ENCODE measurements around the gene TMEM131L. TPM values are rescaled to one million over a fixed set of nuclear protein-coding genes. Genes with fewer than 3 reads are reported as not detected.
"Not testable (repeated sequence)": the region's sequence is repeated elsewhere in the genome, so short reads cannot be mapped to it uniquely, and the experiment has no call there.

Gene TMEM131L
- polyA plus RNA-seq, 3 donors: 25.3 to 29.6 (median 28.7) TPM

GRCh38 chr4:153467897-153468262 is 1.7 kb downstream of the TMEM131L start:
- DNase-seq (ENCODE audit: extremely low read depth in 1 of 11, low read depth in 9 of 11, low spot score in 4 of 11): peak in 1 of 11 donors; percentile 39

GRCh38 chr4:153468587-153468986 is 2.4 kb downstream of the TMEM131L start:
- DNase-seq (ENCODE audit: extremely low read depth in 1 of 11, low read depth in 9 of 11, low spot score in 4 of 11): no peak

DNA sequence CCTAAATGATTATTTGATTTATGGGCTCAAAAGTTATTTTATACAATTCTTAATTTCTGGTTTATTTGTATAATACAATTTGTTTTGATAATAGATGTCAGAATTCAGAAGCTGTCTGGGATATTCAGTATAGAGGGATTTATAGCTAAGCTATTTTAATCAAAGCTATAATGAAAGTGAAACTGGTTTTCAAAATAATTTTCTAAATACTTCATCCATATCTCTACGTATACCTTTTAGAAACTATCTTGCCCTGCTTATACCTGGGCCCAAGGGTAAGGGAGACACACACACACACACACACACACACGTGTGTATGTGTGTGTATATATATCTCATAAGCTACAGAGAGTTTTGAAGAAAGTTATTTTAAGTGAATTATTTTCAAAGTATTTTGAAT is 2.9 kb downstream of the TMEM131L start:
- no peak for DNase-seq (ENCODE audit: extremely low read depth in 1 of 11, low read depth in 9 of 11, low spot score in 4 of 11)

DNA sequence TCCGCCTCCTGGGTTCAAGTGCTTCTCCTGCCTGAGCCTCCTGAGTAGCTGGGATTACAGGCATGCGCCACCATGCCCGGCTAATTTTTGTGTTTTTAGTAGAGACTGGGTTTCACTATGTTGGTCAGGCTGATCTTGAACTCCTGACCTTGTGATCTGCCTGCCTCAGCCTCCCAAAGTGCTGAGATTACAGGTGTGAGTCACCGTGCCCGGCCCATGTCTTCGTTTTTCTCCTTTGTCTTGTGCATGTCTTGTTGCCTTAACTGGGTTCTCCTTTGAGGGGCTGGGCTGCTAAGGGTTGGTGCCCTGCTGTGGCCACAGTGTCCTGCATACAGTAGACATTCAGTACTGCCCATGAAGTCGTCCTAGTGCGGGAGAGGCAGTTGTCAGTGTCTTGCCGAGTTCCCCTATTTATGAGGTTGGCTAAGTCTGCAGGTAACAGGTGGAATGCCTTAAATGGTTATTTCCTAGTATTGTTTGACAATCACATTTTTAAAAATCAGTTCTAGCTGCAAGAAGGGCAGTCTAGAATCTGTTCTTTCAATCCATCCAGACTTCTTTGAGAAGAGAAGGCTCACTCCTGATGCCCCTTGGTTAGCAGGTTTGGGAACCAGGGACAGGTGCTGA is 5.0 kb downstream of the TMEM131L start:
- DNase-seq (ENCODE audit: extremely low read depth in 1 of 11, low read depth in 9 of 11, low spot score in 4 of 11): not testable (repeated sequence)

- DNase-seq (ENCODE audit: extremely low read depth in 1 of 11, low read depth in 9 of 11, low spot score in 4 of 11): no peak
These were observed 5.5 kb downstream of the TMEM131L start for GRCh38 chr4:153471698-153472093.

DNA sequence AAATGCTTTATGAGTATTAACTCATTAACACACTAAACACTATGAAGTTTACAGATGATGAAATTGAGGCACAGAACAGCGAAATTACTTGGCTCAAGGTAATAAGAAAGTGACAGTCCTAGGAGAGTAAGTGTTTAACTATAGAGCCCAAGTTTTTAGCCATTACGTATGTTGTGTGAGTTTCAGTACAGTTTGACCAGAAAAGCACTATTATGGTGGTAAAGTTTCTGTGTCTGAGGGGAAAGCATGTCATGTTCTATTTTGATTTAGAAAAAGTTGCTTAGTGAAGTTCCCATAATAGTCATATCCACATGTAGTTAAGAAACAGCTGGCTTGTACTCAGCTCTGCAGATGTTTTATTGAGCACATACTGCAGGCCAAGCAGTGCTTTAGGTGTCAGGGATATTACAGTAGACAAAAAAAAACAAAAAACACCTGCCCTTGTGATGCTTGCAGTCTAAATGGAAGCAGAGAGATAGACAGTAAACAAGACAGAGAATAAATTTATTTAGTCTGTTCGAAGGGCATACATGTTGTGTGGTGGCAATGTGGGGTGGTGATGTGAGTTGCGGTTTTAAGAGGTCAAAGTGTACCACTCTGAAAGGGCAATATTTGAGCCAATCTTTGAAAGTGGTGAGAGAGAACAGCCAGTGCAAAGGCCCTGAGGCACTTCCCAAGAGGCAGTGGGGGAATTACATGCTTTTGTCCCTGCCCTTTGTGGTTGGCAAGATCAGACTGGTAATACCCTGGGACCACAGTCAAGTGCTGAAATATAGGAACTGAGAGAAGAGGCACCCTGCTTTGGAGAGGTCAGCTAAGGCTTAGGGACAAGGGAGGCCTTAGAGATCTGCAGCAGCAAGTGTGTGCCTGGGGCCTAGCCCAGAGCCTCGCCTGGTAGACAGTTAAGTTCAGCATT is 6.2 kb downstream of the TMEM131L start:
- no peak for DNase-seq (ENCODE audit: extremely low read depth in 1 of 11, low read depth in 9 of 11, low spot score in 4 of 11)

- DNase-seq (ENCODE audit: extremely low read depth in 1 of 11, low read depth in 9 of 11, low spot score in 4 of 11): no peak
These were observed 8.1 kb downstream of the TMEM131L start for GRCh38 chr4:153474251-153474650.

- no peak for DNase-seq (ENCODE audit: extremely low read depth in 1 of 11, low read depth in 9 of 11, low spot score in 4 of 11)
These were observed 10.8 kb downstream of the TMEM131L start for GRCh38 chr4:153476829-153477574.

GRCh38 chr4:153479101-153479500 is 12.9 kb downstream of the TMEM131L start:
- no peak for DNase-seq (ENCODE audit: extremely low read depth in 1 of 11, low read depth in 9 of 11, low spot score in 4 of 11)

DNA sequence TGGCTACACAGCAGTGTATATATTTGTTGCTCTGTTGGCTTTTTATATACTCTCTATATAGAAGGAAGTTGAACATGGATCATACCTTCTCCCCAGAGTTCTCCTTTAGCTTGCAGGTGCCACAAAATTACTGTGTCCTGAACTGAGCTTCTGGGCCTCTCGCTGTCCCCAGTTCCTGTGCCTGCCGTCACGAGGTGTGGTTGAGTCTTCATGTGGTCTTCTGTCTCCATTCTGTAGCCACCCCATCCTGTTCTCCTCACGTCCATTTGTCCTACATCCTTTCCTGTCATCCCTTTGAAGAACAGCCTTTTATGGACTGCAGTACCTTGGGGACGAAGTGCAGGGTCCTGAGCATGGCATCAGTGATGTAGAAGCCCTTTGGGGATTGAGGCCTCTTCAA is 14.5 kb downstream of the TMEM131L start:
- DNase-seq (ENCODE audit: extremely low read depth in 1 of 11, low read depth in 9 of 11, low spot score in 4 of 11): no peak

GRCh38 chr4:153481478-153481877 is 15.3 kb downstream of the TMEM131L start:
- no peak for DNase-seq (ENCODE audit: extremely low read depth in 1 of 11, low read depth in 9 of 11, low spot score in 4 of 11)

GRCh38 chr4:153483432-153484418 is 17.6 kb downstream of the TMEM131L start:
- DNase-seq (ENCODE audit: extremely low read depth in 1 of 11, low read depth in 9 of 11, low spot score in 4 of 11): no peak

DNA sequence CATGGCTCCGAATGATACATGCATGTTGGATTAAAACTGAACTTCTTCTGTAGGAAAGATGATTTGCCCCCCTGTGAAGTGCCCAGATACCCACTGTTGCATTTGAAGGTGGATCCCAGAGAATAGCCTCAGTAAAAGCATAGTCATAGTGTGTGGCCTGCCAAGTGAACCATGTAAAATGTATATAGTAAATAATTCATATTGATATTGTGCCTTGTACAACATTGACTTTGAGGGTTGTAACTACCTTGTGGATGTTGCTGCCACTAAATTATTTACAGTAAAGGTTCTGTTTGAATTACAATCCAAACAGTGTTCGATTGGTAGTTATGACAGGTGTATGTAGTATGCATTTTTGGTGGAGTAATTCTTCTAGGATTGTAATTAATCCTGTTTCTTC is 19.2 kb downstream of the TMEM131L start:
- DNase-seq (ENCODE audit: extremely low read depth in 1 of 11, low read depth in 9 of 11, low spot score in 4 of 11): no peak

DNA sequence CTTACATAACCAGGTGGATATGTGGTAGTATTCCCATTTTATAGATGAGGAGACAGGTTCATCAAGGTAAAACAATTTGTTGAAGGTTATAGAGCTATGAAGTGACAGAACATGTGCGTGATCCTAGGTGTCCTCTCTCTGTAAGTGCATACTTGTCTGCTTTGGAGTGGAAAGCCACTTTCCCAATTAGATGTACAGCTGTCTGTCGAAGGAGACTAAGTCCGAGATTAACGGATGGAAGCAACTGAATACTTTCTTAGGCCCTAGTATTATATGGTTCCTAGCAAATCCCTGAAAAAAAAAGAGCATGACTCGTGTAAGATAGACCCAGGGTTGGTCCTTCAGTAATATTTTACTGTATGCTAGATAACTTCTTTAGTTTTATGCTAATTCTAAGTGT is 19.7 kb downstream of the TMEM131L start:
- no peak for DNase-seq (ENCODE audit: extremely low read depth in 1 of 11, low read depth in 9 of 11, low spot score in 4 of 11)

DNA sequence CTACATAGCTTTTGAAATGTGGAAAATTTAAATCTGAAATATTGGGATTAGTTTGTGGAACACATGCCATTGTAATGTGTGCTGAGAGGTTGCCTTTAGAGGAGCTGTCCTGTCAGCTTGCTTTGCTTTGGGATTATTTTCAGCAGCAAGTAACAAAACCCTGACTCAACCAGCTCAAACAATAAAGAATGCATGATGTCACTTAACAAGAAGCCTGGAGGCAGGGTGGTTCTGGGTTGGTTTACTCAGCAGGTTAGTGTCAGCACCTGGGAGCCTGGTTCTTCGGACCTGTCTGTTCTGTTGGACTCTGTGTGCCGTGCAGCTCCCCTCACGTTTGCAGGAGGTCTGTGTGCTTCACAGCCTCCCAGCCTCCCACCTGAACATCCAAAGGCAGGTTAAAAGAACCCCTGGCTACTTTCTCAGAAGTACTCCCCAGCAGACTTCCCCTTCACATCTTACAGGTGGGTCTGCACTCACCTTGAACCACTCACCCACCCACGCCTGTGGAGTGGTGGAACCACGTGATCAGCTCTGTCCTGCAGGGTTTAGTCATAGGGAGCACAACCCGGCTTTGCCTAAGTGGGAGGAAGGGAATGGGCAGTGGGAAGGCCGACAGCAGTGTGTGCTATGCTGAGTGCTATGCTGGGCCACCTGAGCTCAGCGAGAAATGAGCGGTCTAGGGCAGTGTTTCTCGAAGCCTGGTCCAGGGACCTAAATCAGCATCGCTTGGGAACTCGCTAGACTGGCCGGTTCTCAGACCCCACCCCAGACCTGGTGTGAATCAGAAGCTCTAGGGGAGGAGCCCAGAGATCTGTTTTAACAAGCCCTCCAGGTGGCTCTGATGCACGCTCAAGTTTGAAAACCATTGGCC is 20.4 kb downstream of the TMEM131L start:
- DNase-seq (ENCODE audit: extremely low read depth in 1 of 11, low read depth in 9 of 11, low spot score in 4 of 11): no peak

- no peak for DNase-seq (ENCODE audit: extremely low read depth in 1 of 11, low read depth in 9 of 11, low spot score in 4 of 11)
These were observed 22.1 kb downstream of the TMEM131L start for GRCh38 chr4:153488006-153488891.

Measured in renal cortex interstitium (tissue), 11 donors.